Measurements from ENCODE around the gene CD109.

DNA sequence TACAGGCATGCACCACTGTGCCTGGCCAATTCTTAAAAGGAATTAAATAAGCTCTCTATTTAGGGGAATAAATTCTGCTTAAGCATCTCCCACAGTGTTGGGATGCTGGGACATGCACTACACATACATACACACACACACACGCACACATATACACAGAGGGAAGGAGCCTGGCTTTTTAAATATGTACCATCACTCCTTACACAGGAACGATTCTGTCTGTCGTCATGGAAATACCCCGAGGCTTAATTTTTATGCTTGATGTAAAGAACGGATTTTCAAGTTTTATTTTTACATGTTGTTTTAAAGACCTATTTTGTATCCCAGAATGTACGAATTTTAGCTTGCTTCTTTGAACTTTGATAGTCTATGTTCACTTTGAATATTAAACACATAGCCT is 95.3 kb downstream of the CD109 start:
- TF ChIP-seq, protein P1, sequence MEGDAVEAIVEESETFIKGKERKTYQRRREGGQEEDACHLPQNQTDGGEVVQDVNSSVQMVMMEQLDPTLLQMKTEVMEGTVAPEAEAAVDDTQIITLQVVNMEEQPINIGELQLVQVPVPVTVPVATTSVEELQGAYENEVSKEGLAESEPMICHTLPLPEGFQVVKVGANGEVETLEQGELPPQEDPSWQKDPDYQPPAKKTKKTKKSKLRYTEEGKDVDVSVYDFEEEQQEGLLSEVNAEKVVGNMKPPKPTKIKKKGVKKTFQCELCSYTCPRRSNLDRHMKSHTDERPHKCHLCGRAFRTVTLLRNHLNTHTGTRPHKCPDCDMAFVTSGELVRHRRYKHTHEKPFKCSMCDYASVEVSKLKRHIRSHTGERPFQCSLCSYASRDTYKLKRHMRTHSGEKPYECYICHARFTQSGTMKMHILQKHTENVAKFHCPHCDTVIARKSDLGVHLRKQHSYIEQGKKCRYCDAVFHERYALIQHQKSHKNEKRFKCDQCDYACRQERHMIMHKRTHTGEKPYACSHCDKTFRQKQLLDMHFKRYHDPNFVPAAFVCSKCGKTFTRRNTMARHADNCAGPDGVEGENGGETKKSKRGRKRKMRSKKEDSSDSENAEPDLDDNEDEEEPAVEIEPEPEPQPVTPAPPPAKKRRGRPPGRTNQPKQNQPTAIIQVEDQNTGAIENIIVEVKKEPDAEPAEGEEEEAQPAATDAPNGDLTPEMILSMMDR (IDR thresholded peaks at IDR 0.05), result no peak
- no peak for TF ChIP-seq ZFX (IDR thresholded peaks at IDR 0.05; ENCODE audit: borderline replicate concordance)

All from 22Rv1 (cell line).